NT2/D1 (cell line): ENCODE results near the gene CELF5.

Source experiments
- DNase-seq: peaks from one replicate; pipeline ENCODE4 v3.0.0-alpha.2; 2011; ENCODE audit warnings: low read depth, low spot score
- H3K27me3 ChIP-seq: 2 replicates; pipeline ENCODE4 v1.6.0; 2011; ENCODE audit warnings: mild to moderate bottlenecking; ENCODE audit not compliant: insufficient read length, insufficient read depth
- H3K36me3 ChIP-seq: 2 replicates; pipeline ENCODE4 v1.6.1; 2011; ENCODE audit warnings: mild to moderate bottlenecking, low read length, mixed read lengths; ENCODE audit not compliant: insufficient read depth, insufficient read length
- H3K4me1 ChIP-seq: 2 replicates; pipeline ENCODE4 v1.5.1; 2011; ENCODE audit not compliant: insufficient read depth, insufficient read length
- H3K4me3 ChIP-seq: 2 replicates; pipeline ENCODE4 v1.5.1; 2011; ENCODE audit warnings: low read depth; ENCODE audit not compliant: insufficient read length
- H3K9ac ChIP-seq: 2 replicates; pipeline ENCODE4 v1.6.0; 2011; ENCODE audit warnings: low read depth; ENCODE audit not compliant: insufficient read length
- H3K9me3 ChIP-seq: 2 replicates; pipeline ENCODE4 v1.5.1; 2011; ENCODE audit warnings: mild to moderate bottlenecking, low read length; ENCODE audit not compliant: insufficient read depth
- SUZ12 ChIP-seq: IDR thresholded peaks from 2 replicates; pipeline ENCODE4 v1.6.1; 2011; ENCODE audit not compliant: insufficient read length, insufficient read depth; ENCODE audit errors: extremely low read depth
- YY1 ChIP-seq: IDR thresholded peaks from 2 replicates; pipeline ENCODE4 v1.6.1; 2011; ENCODE audit not compliant: insufficient read length, insufficient read depth
- ZNF274 ChIP-seq: IDR thresholded peaks from 2 replicates; pipeline ENCODE4 v1.6.1; 2011; ENCODE audit warnings: mild to moderate bottlenecking, low read depth, low read length

CELF5 gene

GRCh38 chr19:3192228-3192635 lies 32.2 kb upstream of the CELF5 start:
- TF ChIP-seq YY1 (no peak), SUZ12 (no peak), ZNF274 (no peak)
- Histone ChIP-seq H3K9ac (peak overlapping the region; percentile 26), H3K9me3 (no peaks in the 10 kb centered on the region), H3K4me1 (peaks cover 28% of the 10 kb centered on the region), H3K27me3 (no peaks in the 10 kb centered on the region), H3K36me3 (peaks cover 93% of the 10 kb centered on the region), H3K4me3 (no peak overlapping the region)
- no peak for DNase-seq

- no peak for DNase-seq
- Histone ChIP-seq H3K9ac (peak overlapping the region; percentile 26), H3K27me3 (no peaks in the 10 kb centered on the region), H3K36me3 (peaks cover 90% of the 10 kb centered on the region), H3K4me3 (no peak overlapping the region), H3K4me1 (peaks cover 24% of the 10 kb centered on the region), H3K9me3 (no peaks in the 10 kb centered on the region)
- TF ChIP-seq ZNF274 (no peak), SUZ12 (no peak), YY1 (no peak)
Measured at GRCh38 chr19:3192684-3193083, 31.8 kb upstream of the CELF5 start.

GRCh38 chr19:3193256-3194105 lies 31.0 kb upstream of the CELF5 start:
- no peak overlapping the region for H3K4me3 ChIP-seq
- peaks cover 20% of the 10 kb centered on the region for H3K4me1 ChIP-seq
- TF ChIP-seq YY1 = no peak
- no peak for TF ChIP-seq SUZ12
- no peak for TF ChIP-seq ZNF274
- no peaks in the 10 kb centered on the region for H3K9me3 ChIP-seq
- peaks cover 86% of the 10 kb centered on the region for H3K36me3 ChIP-seq
- no peaks in the 10 kb centered on the region for H3K27me3 ChIP-seq
- H3K9ac ChIP-seq = no peak overlapping the region
- DNase-seq = no peak

GRCh38 chr19:3194106-3195087 lies 30.1 kb upstream of the CELF5 start:
- H3K9me3 ChIP-seq = no peaks in the 10 kb centered on the region
- no peak overlapping the region for H3K4me3 ChIP-seq
- no peak overlapping the region for H3K9ac ChIP-seq
- peaks cover 86% of the 10 kb centered on the region for H3K36me3 ChIP-seq
- no peak for DNase-seq
- no peak for TF ChIP-seq SUZ12
- TF ChIP-seq ZNF274 = no peak
- TF ChIP-seq YY1 = no peak
- no peaks in the 10 kb centered on the region for H3K27me3 ChIP-seq
- peaks cover 16% of the 10 kb centered on the region for H3K4me1 ChIP-seq

- no peaks in the 10 kb centered on the region for H3K27me3 ChIP-seq
- peaks cover 84% of the 10 kb centered on the region for H3K36me3 ChIP-seq
- TF ChIP-seq SUZ12 (no peak), YY1 (no peak), ZNF274 (no peak)
- peak overlapping the region; percentile 56 for H3K9ac ChIP-seq
- no peak overlapping the region for H3K4me3 ChIP-seq
- no peak for DNase-seq
- no peaks in the 10 kb centered on the region for H3K9me3 ChIP-seq
- peaks cover 10% of the 10 kb centered on the region for H3K4me1 ChIP-seq
Measured at GRCh38 chr19:3196064-3196932, 28.2 kb upstream of the CELF5 start.

GRCh38 chr19:3196933-3197205 lies 27.6 kb upstream of the CELF5 start:
- peaks cover 84% of the 10 kb centered on the region for H3K36me3 ChIP-seq
- no peak for DNase-seq
- no peaks in the 10 kb centered on the region for H3K27me3 ChIP-seq
- H3K9ac ChIP-seq = peak overlapping the region; percentile 17
- peaks cover 10% of the 10 kb centered on the region for H3K4me1 ChIP-seq
- H3K9me3 ChIP-seq = no peaks in the 10 kb centered on the region
- H3K4me3 ChIP-seq = no peak overlapping the region
- no peak for TF ChIP-seq SUZ12
